GM12892 (cell line): ENCODE results near the gene CCDC85A.

Source experiments
- POLR2A ChIP-seq: IDR thresholded peaks from 2 replicates; pipeline ENCODE4 v1.6.1; 2011; ENCODE audit warnings: low read depth, low read length, control low read depth
- POLR2AphosphoS5 ChIP-seq: IDR thresholded peaks from 2 replicates; pipeline ENCODE4 v1.6.1; 2011; ENCODE audit warnings: low read depth, low read length, control low read depth
- TAF1 ChIP-seq: IDR thresholded peaks from 2 replicates; pipeline ENCODE4 v1.6.1; 2011; ENCODE audit warnings: low read depth, mild to moderate bottlenecking, control low read depth, low read length, borderline replicate concordance

DNA sequence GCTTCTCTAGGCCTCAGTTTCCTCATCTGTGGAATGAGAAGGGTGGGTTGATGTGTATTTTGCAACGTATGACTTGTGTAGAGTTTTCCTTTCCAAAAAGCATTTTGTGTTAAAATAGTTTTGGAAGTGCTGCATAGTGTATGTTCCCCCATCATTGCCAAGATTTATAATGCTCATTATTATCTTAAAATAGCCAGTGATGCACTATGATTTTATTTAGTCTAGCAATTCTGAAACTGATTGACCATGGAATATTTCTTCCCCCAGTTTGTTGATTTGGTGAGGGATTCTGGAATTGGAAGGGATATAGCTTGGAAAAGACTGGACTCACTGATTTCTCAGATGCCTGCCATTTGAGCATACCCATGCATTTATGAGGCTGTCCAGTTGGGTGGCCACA is 130.6 kb downstream of the CCDC85A start:
- no peak for TF ChIP-seq TAF1
- TF ChIP-seq POLR2AphosphoS5, result no peak
- TF ChIP-seq POLR2A, result no peak
